Smooth muscle cell (in vitro differentiated cells): Measurements from ENCODE around the gene RAB28. TPM values are rescaled to one million over a fixed set of nuclear protein-coding genes. Genes with fewer than 3 reads are reported as not detected.

Source experiments
- DNase-seq: peaks from one replicate; lab custom pipeline; 2025; ENCODE audit not compliant: unreplicated experiment; lab: John Stamatoyannopoulos, UW
- H2AFZ ChIP-seq: fragments of 200-600 bp; sonication (generic); 2 replicates; pipeline ENCODE4 v1.6.0; 2016; ENCODE audit warnings: antibody characterized with exemption, low read depth, mild to moderate bottlenecking
- H3F3A ChIP-seq: fragments of 200-600 bp; sonication (generic); 2 replicates; pipeline ENCODE4 v1.6.0; 2017; ENCODE audit warnings: antibody characterized with exemption, low read depth
- H3K27ac ChIP-seq: fragments of 200-600 bp; sonication (generic); 2 replicates; pipeline ENCODE4 v1.5.1; 2016; ENCODE audit warnings: low read depth, mild to moderate bottlenecking
- H3K27me3 ChIP-seq: fragments of 200-600 bp; sonication (generic); 2 replicates; pipeline ENCODE4 v1.6.1; 2016; ENCODE audit warnings: low read depth, mild to moderate bottlenecking
- H3K36me3 ChIP-seq: fragments of 200-600 bp; sonication (generic); 2 replicates; pipeline ENCODE4 v1.5.1; 2016; ENCODE audit warnings: low read depth
- H3K4me1 ChIP-seq: fragments of 200-600 bp; sonication (generic); 2 replicates; pipeline ENCODE4 v1.5.1; 2016; ENCODE audit warnings: low read depth
- H3K4me2 ChIP-seq: fragments of 200-600 bp; sonication (generic); 2 replicates; pipeline ENCODE4 v1.6.0; 2016; ENCODE audit warnings: mild to moderate bottlenecking
- H3K4me3 ChIP-seq: fragments of 200-600 bp; sonication (generic); 2 replicates; pipeline ENCODE4 v1.5.1; 2016; ENCODE audit warnings: mild to moderate bottlenecking
- H3K79me2 ChIP-seq: fragments of 200-600 bp; sonication (generic); 2 replicates; pipeline ENCODE4 v1.6.0; 2016; ENCODE audit warnings: low read depth, mild to moderate bottlenecking
- H3K9ac ChIP-seq: fragments of 200-600 bp; sonication (generic); 2 replicates; pipeline ENCODE4 v1.6.0; 2016; ENCODE audit warnings: low read depth
- H3K9me3 ChIP-seq: fragments of 200-600 bp; sonication (generic); replicated peaks from 2 replicates; pipeline ENCODE4 v1.5.1; 2016; ENCODE audit warnings: low read depth
- H4K20me1 ChIP-seq: fragments of 200-600 bp; sonication (generic); 2 replicates; pipeline ENCODE4 v1.6.0; 2016; ENCODE audit warnings: low read depth
- WGBS: methylation state at CpG from one replicate; pipeline ENCODE4 v1.1.7; 2016; ENCODE audit warnings: low lambda C conversion rate; 5-methylcytosine and 5-hydroxymethylcytosine counted together
- polyA plus RNA-seq: library from polyadenylated mRNA; unstranded; fragments of >200 nt; fragmentation: Nextera tagmentation; extraction: Ambion mirVana; gene quantifications from 2 replicates; pipeline ENCODE4 v1.2.1, GENCODE V29; 2016
- total RNA-seq: library from RNA; depleted of rRNA; stranded (reverse); fragments of >200 nt; gene quantifications from 2 replicates; pipeline ENCODE4 v1.2.3, GENCODE V29; 2014
- TF ChIP-seq, protein P1 (sequence below): fragments of 200-600 bp; sonication (generic); IDR thresholded peaks from 2 replicates; pipeline ENCODE4 v1.5.1; 2017; ENCODE audit warnings: borderline replicate concordance, mild to moderate bottlenecking, antibody characterized with exemption; ENCODE audit not compliant: insufficient read depth, poor library complexity, severe bottlenecking

RAB28 gene
- total and polyA plus RNA-seq, 2 experiments from 2014 or later, result 32.8 to 40.7 TPM

- Histone ChIP-seq H4K20me1 (no peaks in the 10 kb centered on the region), H3K4me2 (no peak overlapping the region), H3K4me3 (no peak overlapping the region), H3K4me1 (no peaks in the 10 kb centered on the region), H2AFZ (no peak overlapping the region), H3F3A (no peaks in the 10 kb centered on the region), H3K9me3 (no peaks in the 10 kb centered on the region), H3K79me2 (no peaks in the 10 kb centered on the region), H3K36me3 (no peaks in the 10 kb centered on the region), H3K27me3 (peaks cover 8% of the 10 kb centered on the region), H3K27ac (no peak overlapping the region), H3K9ac (no peak overlapping the region)
- TF ChIP-seq, protein P1, sequence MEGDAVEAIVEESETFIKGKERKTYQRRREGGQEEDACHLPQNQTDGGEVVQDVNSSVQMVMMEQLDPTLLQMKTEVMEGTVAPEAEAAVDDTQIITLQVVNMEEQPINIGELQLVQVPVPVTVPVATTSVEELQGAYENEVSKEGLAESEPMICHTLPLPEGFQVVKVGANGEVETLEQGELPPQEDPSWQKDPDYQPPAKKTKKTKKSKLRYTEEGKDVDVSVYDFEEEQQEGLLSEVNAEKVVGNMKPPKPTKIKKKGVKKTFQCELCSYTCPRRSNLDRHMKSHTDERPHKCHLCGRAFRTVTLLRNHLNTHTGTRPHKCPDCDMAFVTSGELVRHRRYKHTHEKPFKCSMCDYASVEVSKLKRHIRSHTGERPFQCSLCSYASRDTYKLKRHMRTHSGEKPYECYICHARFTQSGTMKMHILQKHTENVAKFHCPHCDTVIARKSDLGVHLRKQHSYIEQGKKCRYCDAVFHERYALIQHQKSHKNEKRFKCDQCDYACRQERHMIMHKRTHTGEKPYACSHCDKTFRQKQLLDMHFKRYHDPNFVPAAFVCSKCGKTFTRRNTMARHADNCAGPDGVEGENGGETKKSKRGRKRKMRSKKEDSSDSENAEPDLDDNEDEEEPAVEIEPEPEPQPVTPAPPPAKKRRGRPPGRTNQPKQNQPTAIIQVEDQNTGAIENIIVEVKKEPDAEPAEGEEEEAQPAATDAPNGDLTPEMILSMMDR, result no peak
- WGBS, result 76% methylated on average over 4 of the region's 4 CpGs
- no peak for DNase-seq
These were observed 30.6 kb upstream of the RAB28 start for GRCh38 chr4:13514722-13515121.

- Histone ChIP-seq H2AFZ (no peak overlapping the region), H4K20me1 (no peaks in the 10 kb centered on the region), H3K4me1 (no peaks in the 10 kb centered on the region), H3K36me3 (no peaks in the 10 kb centered on the region), H3F3A (no peaks in the 10 kb centered on the region), H3K9ac (no peak overlapping the region), H3K79me2 (no peaks in the 10 kb centered on the region), H3K9me3 (no peaks in the 10 kb centered on the region), H3K4me2 (no peak overlapping the region), H3K4me3 (no peak overlapping the region), H3K27me3 (peaks cover 8% of the 10 kb centered on the region), H3K27ac (no peak overlapping the region)
- TF ChIP-seq, protein P1, result no peak
- DNase-seq, result no peak
These were observed 27.0 kb upstream of the RAB28 start for GRCh38 chr4:13511101-13511500.

DNA sequence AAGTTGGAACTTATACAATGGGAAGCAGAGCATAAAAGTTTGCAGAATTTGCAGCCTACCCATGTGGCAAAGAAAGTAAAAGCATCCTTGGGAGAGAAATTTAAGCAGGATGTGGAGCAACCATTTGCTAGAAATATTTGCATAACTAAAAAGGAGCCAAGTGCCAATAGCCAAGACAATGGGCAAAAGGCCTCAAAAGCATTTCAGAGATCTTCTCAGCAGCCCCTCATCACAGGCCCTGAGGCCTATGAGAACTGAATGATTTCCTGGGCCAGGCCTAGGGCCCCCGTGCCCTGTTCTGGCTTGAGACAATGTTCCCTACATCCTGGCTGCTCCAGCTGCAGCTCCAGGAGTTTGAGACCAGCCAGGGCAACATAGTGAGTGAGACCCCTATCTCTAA, 25.3 kb upstream of the RAB28 start:
- Histone ChIP-seq H3K79me2 (no peaks in the 10 kb centered on the region), H3K4me1 (no peaks in the 10 kb centered on the region), H3K9me3 (no peaks in the 10 kb centered on the region), H3K4me2 (no peak overlapping the region), H4K20me1 (no peaks in the 10 kb centered on the region), H3K27me3 (no peaks in the 10 kb centered on the region), H3F3A (no peaks in the 10 kb centered on the region), H3K9ac (no peak overlapping the region), H2AFZ (no peak overlapping the region), H3K27ac (no peak overlapping the region), H3K4me3 (no peak overlapping the region), H3K36me3 (no peaks in the 10 kb centered on the region)
- DNase-seq, result no peak
- 79% methylated on average over 1 of the region's 1 CpG for WGBS
- TF ChIP-seq, protein P1, result no peak

- no peak overlapping the region for H2AFZ ChIP-seq
- no peak for DNase-seq
- no peaks in the 10 kb centered on the region for H3F3A ChIP-seq
- TF ChIP-seq, protein P1, result no peak
- H3K27ac ChIP-seq, result no peak overlapping the region
- no peak overlapping the region for H3K4me2 ChIP-seq
- H3K9me3 ChIP-seq, result no peaks in the 10 kb centered on the region
- H3K36me3 ChIP-seq, result no peaks in the 10 kb centered on the region
- no peaks in the 10 kb centered on the region for H3K4me1 ChIP-seq
- 96% methylated on average over 5 of the region's 5 CpGs for WGBS
- H3K9ac ChIP-seq, result no peak overlapping the region
- no peaks in the 10 kb centered on the region for H3K27me3 ChIP-seq
- no peaks in the 10 kb centered on the region for H3K79me2 ChIP-seq
- H3K4me3 ChIP-seq, result no peak overlapping the region
- H4K20me1 ChIP-seq, result no peaks in the 10 kb centered on the region
These were observed 20.2 kb upstream of the RAB28 start for GRCh38 chr4:13504374-13504773.
